ENCODE measurements around the gene SLC1A3.
"Not testable (repeated sequence)": the region's sequence is repeated elsewhere in the genome, so short reads cannot be mapped to it uniquely, and the experiment has no call there.

SLC1A3 gene

DNA sequence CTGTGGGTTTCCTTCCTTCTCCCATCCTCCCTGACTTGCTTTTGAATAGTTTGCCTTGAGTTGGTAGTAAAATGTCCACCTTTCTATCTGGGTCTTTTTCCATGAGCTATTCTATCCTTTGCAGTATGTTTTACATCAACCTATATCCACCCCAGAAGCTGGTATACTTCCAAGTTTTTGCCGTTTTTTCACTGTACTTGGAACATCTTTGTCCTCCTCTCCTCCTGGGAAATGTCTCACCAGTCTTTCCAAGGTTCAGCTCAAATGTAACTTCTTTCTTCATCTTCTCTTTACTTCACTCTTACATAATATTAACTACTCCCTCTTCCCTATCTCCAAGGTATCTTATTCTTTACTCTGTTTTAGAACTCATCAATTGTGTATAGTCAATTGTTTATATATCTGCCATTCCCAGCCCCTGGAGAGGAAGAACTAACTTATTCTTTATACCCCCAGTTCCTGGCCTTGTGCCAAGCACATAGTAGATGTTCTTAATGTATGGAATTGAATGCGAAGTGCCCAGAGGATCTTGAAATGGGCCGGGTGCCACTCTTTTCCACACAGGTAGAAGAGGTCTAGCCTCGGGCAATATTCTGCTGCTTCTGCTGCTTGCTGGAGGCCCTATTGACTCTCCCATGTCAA is 34.9 kb upstream of the SLC1A3 start:
- ChIA-PET POLR2A (no interaction called here), CTCF (no interaction called here)
- DNase-seq (ENCODE audit: extremely low spot score), result no peak
- TF ChIP-seq SUZ12 (IDR thresholded peaks at IDR 0.05), result no peak
- TF ChIP-seq CTBP1 (IDR thresholded peaks at IDR 0.05; ENCODE audit: borderline replicate concordance), result no peak
- no peak for TF ChIP-seq ARNT (IDR thresholded peaks at IDR 0.05)
- TF ChIP-seq, protein P1, sequence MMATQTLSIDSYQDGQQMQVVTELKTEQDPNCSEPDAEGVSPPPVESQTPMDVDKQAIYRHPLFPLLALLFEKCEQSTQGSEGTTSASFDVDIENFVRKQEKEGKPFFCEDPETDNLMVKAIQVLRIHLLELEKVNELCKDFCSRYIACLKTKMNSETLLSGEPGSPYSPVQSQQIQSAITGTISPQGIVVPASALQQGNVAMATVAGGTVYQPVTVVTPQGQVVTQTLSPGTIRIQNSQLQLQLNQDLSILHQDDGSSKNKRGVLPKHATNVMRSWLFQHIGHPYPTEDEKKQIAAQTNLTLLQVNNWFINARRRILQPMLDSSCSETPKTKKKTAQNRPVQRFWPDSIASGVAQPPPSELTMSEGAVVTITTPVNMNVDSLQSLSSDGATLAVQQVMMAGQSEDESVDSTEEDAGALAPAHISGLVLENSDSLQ (IDR thresholded peaks at IDR 0.05), result no peak
- no peak for TF ChIP-seq FOXA1 (IDR thresholded peaks at IDR 0.05)
- no peak for TF ChIP-seq BHLHE40 (IDR thresholded peaks at IDR 0.05; ENCODE audit: borderline replicate concordance)
- no peak for TF ChIP-seq ELF4 (IDR thresholded peaks at IDR 0.05)
- TF ChIP-seq LEF1 (IDR thresholded peaks at IDR 0.05; ENCODE audit: borderline replicate concordance), result no peak
- no peak for TF ChIP-seq NFRKB (IDR thresholded peaks at IDR 0.05)
- TF ChIP-seq FOXK2 (IDR thresholded peaks at IDR 0.05), result no peak
- no peak for TF ChIP-seq ZNF384 (IDR thresholded peaks at IDR 0.05)
- TF ChIP-seq FOXM1 (IDR thresholded peaks at IDR 0.05; ENCODE audit: borderline replicate concordance), result no peak
- TF ChIP-seq SP1 (IDR thresholded peaks at IDR 0.05), result no peak
- no peak for TF ChIP-seq TARDBP (IDR thresholded peaks at IDR 0.05)
- TF ChIP-seq HDGF (IDR thresholded peaks at IDR 0.05; ENCODE audit: borderline replicate concordance), result no peak
- TF ChIP-seq L3MBTL2 (conservative IDR thresholded peaks at IDR 0.05), result no peak

DNA sequence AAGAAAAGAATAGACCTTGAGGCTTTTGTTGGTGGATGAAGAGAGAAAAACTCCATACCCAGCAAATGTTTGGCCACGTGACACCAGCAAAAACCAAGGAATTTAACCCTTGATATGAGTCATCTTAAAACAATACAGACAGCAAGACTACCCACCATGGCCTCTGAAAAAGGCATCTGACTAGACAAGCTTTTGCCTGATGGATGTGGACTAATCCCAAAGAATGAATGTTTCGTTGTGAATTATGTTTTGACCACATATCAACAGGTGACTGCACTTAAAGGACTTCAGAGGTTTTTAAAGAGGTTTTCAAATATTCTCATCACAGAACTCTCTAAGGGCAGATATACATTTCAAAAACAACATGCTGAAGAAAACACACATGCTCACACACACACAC is 33.0 kb upstream of the SLC1A3 start:
- TF ChIP-seq ZNF384 (IDR thresholded peaks at IDR 0.05) (no peak), FOXK2 (IDR thresholded peaks at IDR 0.05) (no peak), CTBP1 (IDR thresholded peaks at IDR 0.05; ENCODE audit: borderline replicate concordance) (no peak), SUZ12 (IDR thresholded peaks at IDR 0.05) (no peak), ELF4 (IDR thresholded peaks at IDR 0.05) (no peak), FOXM1 (IDR thresholded peaks at IDR 0.05; ENCODE audit: borderline replicate concordance) (no peak), FOXA1 (IDR thresholded peaks at IDR 0.05) (no peak), ARNT (IDR thresholded peaks at IDR 0.05) (no peak), LEF1 (IDR thresholded peaks at IDR 0.05; ENCODE audit: borderline replicate concordance) (no peak), HDGF (IDR thresholded peaks at IDR 0.05; ENCODE audit: borderline replicate concordance) (no peak), NFRKB (IDR thresholded peaks at IDR 0.05) (no peak), SP1 (IDR thresholded peaks at IDR 0.05) (no peak), L3MBTL2 (conservative IDR thresholded peaks at IDR 0.05) (no peak), BHLHE40 (IDR thresholded peaks at IDR 0.05; ENCODE audit: borderline replicate concordance) (no peak), TARDBP (IDR thresholded peaks at IDR 0.05) (no peak)
- TF ChIP-seq, protein P1 (IDR thresholded peaks at IDR 0.05), result no peak
- ChIA-PET CTCF (interaction anchor here (0.6 kb wide), 1 partner anchor 558 kb away, joined by 3 read pairs; no protein-coding TSS in a partner anchor), POLR2A (no interaction called here)
- no peak for DNase-seq (ENCODE audit: extremely low spot score)

DNA sequence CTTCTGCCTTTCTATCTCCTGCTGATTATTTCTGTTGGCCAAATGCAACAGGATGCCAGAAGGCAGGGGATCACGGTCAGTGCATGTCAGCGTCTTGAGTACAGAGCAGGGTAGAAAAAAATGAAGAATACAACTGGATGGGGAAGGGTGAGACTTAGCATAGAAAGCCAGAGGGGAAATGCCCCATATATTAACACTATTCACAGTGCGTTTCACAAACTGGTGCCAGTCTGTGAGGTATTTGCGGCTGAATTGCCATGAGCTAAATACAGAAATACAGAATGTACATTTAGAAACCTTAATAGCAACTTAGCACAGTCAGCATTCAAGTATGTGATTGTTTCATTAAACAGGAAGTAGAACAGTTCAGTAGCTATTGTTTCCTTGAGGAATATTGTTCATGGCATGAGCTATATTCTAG is 31.0 kb upstream of the SLC1A3 start:
- ChIA-PET CTCF (no interaction called here), POLR2A (interaction anchor here (1.0 kb wide), 1 partner anchor 31 kb away, joined by 3 read pairs; the partner anchor contains the start of gene SLC1A3)
- no peak for DNase-seq (ENCODE audit: extremely low spot score)
- TF ChIP-seq SP1 (IDR thresholded peaks at IDR 0.05) (no peak), BHLHE40 (IDR thresholded peaks at IDR 0.05; ENCODE audit: borderline replicate concordance) (no peak), FOXM1 (IDR thresholded peaks at IDR 0.05; ENCODE audit: borderline replicate concordance) (no peak), CTBP1 (IDR thresholded peaks at IDR 0.05; ENCODE audit: borderline replicate concordance) (no peak), NFRKB (IDR thresholded peaks at IDR 0.05) (no peak), FOXK2 (IDR thresholded peaks at IDR 0.05) (no peak)
- TF ChIP-seq, protein P1 (IDR thresholded peaks at IDR 0.05), result no peak

DNA sequence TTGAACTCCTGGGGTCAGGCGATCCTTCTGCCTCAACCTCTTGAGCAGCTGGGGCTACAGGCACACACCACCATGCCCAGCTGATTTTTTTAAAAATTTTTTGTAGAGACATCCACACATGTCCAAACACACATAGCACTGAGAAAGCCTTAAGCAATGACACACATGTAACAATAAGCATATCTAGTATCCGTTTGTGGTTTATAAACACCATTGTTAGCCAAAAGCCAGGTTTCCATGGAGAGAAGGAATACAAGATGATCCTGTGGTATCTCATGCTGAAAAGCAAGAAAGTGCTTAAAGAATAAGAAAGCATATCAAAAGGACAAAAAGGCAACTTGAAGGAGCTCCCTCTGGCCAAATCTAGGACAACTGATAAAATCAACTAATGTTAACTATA is 29.7 kb upstream of the SLC1A3 start:
- ChIA-PET CTCF (interaction anchor here (1.0 kb wide), 1 partner anchor 8 kb away, joined by 3 read pairs; no protein-coding TSS in a partner anchor), POLR2A (no interaction called here)
- TF ChIP-seq, protein P1 (IDR thresholded peaks at IDR 0.05), result no peak
- TF ChIP-seq CTBP1 (IDR thresholded peaks at IDR 0.05; ENCODE audit: borderline replicate concordance) (no peak), BHLHE40 (IDR thresholded peaks at IDR 0.05; ENCODE audit: borderline replicate concordance) (no peak), NFRKB (IDR thresholded peaks at IDR 0.05) (no peak), FOXK2 (IDR thresholded peaks at IDR 0.05) (no peak), HDGF (IDR thresholded peaks at IDR 0.05; ENCODE audit: borderline replicate concordance) (no peak), SUZ12 (IDR thresholded peaks at IDR 0.05) (no peak), TARDBP (IDR thresholded peaks at IDR 0.05) (no peak), ZNF384 (IDR thresholded peaks at IDR 0.05) (no peak), FOXA1 (IDR thresholded peaks at IDR 0.05) (no peak), FOXM1 (IDR thresholded peaks at IDR 0.05; ENCODE audit: borderline replicate concordance) (no peak), SP1 (IDR thresholded peaks at IDR 0.05) (no peak)
- DNase-seq (ENCODE audit: extremely low spot score), result no peak

DNA sequence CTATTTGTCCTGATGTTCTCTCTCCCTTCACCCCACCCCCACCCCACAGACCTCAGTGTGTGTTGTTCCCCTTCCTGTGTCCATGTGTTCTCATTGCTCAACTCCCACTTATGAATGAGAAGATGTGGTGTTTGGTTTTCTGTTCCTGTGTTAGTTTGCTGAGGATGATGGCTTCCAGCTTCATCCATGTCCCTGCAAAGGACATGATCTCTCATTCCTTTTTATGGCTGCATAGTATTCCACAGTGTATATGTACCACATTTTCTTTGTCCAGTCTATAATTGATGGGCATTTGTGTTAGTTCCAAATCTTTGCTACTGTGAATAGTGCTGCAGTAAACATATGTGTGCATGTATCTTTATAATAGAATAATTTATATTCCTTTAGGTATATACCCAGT is 26.5 kb upstream of the SLC1A3 start:
- CTCF ChIA-PET; DNase-seq (ENCODE audit: extremely low spot score): not testable (repeated sequence)
- POLR2A ChIA-PET, result interaction anchor here (0.6 kb wide), 1 partner anchor 309 kb away, joined by 4 read pairs; no protein-coding TSS in a partner anchor

DNA sequence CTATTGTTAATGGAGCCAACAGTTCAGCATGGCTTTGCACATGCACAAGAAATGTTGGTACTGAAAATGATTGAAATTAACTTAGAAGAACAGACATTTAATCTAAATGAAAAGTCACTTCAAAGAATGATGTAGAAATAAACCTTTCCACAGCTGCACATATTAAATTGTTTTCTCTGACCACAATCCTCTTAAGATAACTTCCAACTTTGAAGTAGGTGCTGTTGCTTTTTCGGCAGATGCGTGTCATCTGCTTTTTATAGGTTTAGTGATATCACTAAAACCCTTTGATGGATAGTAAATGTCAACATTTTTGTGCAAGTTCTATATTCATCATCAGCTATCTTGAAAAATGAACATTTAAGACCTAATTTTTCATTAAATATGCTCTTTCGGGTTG is 25.3 kb upstream of the SLC1A3 start:
- ChIA-PET POLR2A (no interaction called here), CTCF (no interaction called here)
- no peak for TF ChIP-seq NFRKB (IDR thresholded peaks at IDR 0.05)
- no peak for TF ChIP-seq ZNF384 (IDR thresholded peaks at IDR 0.05)
- TF ChIP-seq FOXK2 (IDR thresholded peaks at IDR 0.05), result no peak
- no peak for TF ChIP-seq SP1 (IDR thresholded peaks at IDR 0.05)
- TF ChIP-seq HDGF (IDR thresholded peaks at IDR 0.05; ENCODE audit: borderline replicate concordance), result no peak
- TF ChIP-seq SUZ12 (IDR thresholded peaks at IDR 0.05), result no peak
- no peak for TF ChIP-seq BHLHE40 (IDR thresholded peaks at IDR 0.05; ENCODE audit: borderline replicate concordance)
- TF ChIP-seq, protein P1 (IDR thresholded peaks at IDR 0.05), result no peak
- TF ChIP-seq L3MBTL2 (conservative IDR thresholded peaks at IDR 0.05), result no peak
- no peak for TF ChIP-seq FOXA1 (IDR thresholded peaks at IDR 0.05)
- no peak for TF ChIP-seq FOXM1 (IDR thresholded peaks at IDR 0.05; ENCODE audit: borderline replicate concordance)
- TF ChIP-seq ELF4 (IDR thresholded peaks at IDR 0.05), result no peak
- no peak for DNase-seq (ENCODE audit: extremely low spot score)
